ENCODE data around the gene TOM1. TPM values are rescaled to one million over a fixed set of nuclear protein-coding genes. Genes with fewer than 3 reads are reported as not detected.

Gene TOM1
- total RNA-seq, 2 experiments from 2014 or later: 23.7 to 29.5 TPM

DNA sequence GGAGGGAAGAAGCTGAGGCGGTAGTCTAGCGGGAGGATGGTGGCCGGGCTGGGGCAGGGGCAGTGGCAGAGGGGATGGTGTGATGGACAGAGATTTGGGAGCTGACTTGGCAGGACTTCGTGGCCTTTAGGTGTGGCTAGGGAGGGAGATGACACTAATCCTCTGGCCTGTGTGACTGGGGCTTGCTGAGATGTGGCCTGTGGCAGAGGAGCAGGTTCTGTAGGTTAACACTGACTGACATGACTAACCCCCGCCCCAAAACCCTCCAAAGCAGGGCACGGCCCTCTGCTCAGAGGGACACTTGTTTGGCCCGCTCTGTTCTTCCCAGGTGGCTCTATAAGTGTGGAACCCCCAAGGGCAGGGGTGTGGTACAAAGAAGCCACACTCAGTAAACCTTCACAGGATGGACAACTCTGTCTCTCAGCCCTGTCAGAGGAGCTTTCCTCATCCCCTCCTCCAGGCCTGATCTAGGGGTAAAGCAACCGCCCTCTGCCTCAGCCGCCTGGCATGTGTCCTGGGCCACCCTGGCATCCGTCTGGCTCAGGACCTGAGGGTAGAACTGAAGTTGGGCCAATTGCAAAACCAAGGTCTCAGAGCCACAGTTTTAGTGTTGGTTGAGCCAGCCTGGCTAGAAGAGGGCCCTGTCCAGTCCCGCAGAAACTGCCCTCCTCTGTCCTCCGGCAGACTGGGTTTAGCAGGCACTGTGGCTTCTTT lies 15.6 kb downstream of the TOM1 start:
- Mint-ChIP-seq H3K9me3 (ENCODE audit: low read depth) (no peaks in the 10 kb centered on the region), H3K4me1 (peaks cover 50% of the 10 kb centered on the region), H3K36me3 (ENCODE audit: low read depth) (peaks cover 8% of the 10 kb centered on the region), H3K4me3 (no peak overlapping the region), H3K27ac (no peak overlapping the region), H3K27me3 (no peaks in the 10 kb centered on the region)
- DNase-seq: no peak
- POLR2A ChIA-PET: interaction anchor here (0.5 kb wide), 1 partner anchor 10 kb away, joined by 3 read pairs; no protein-coding TSS in a partner anchor
- ATAC-seq: no peak
- CTCF ChIA-PET: interaction anchor here (0.7 kb wide), 1 partner anchor 685 kb away, joined by 3 read pairs; no protein-coding TSS in a partner anchor
- intact Hi-C loops (cut with DNase I, micrococcal nuclease): no loop called here

DNA sequence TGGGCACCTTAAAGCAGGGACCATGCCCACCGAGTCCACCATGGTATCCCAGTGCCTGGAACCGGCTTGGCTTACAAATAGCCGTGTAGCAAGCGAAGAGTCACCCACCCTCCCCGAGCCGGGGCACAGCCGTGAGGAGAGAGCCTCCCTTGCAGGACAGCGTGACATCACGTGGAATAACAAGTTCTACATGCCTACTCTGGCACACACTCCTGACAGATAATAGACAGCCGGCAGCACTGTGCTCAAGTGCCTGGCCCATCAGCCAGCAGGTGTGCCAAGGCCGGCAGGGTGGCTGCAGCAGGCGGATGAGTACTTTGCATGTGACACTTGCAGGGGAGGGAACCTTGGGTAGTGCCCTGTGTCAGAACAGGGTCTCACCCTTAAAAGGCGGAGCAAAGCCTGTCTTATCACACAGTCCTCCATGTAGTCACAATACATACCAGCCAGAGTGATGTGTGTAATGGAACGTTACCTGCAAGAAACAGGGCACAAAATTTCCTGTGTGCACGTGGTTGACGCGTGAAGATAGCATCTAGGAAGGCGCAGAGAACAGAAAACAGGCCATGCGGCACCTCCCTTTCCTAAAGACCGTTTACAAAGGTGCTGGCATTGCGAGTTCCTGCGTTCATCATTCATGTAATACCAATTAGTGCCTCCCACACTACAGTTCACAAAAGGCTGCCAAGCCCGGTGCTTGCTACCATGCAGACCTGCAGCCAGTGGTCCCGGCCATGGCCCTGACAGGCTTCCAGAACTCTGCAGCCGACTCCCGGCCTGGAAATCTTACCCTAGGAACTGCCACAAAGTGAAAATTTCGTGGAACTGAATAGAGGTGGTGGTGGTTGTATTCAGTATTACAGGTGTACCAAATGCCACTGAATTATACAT lies 16.4 kb downstream of the TOM1 start:
- DNase-seq: no peak
- peaks cover 6% of the 10 kb centered on the region for H3K36me3 Mint-ChIP-seq (ENCODE audit: low read depth)
- no peak for ATAC-seq
- POLR2A ChIA-PET: no interaction called here
- H3K4me1 Mint-ChIP-seq: peaks cover 42% of the 10 kb centered on the region
- H3K27ac Mint-ChIP-seq: no peak overlapping the region
- intact Hi-C loops (cut with DNase I, micrococcal nuclease): no loop called here
- no peaks in the 10 kb centered on the region for H3K27me3 Mint-ChIP-seq
- no peaks in the 10 kb centered on the region for H3K9me3 Mint-ChIP-seq (ENCODE audit: low read depth)
- CTCF ChIA-PET: interaction anchor here (0.7 kb wide), 1 partner anchor 11 kb away, joined by 3 read pairs; no protein-coding TSS in a partner anchor
- no peak overlapping the region for H3K4me3 Mint-ChIP-seq

DNA sequence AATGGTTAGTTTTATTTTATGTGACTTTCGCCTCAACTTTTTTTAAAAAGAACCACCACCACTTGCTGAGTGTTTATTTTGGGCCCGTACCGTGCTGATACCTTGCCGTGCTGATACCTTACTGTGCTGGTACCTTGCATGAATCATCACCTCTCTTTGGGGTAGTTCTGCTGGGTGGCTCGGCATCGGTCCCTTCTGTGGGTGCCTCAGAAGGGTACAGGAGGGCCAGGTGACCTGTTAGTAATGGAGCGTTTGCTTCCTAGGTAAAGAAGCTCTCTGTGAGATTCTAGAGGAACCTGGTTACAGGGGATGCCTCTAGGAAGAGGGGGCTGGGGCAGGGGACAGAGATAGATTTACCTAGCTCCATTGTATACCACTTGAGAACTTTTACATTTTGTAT lies 17.1 kb downstream of the TOM1 start:
- intact Hi-C loops (cut with DNase I, micrococcal nuclease): no loop called here
- Mint-ChIP-seq H3K36me3 (ENCODE audit: low read depth) (peaks cover 8% of the 10 kb centered on the region), H3K9me3 (ENCODE audit: low read depth) (no peaks in the 10 kb centered on the region), H3K27ac (no peak overlapping the region), H3K4me3 (no peak overlapping the region), H3K4me1 (peaks cover 35% of the 10 kb centered on the region), H3K27me3 (no peaks in the 10 kb centered on the region)
- DNase-seq: peak; percentile 1
- no peak for ATAC-seq
- CTCF ChIA-PET: interaction anchor here (0.7 kb wide), 1 partner anchor 12 kb away, joined by 3 read pairs; no protein-coding TSS in a partner anchor
- POLR2A ChIA-PET: no interaction called here

DNA sequence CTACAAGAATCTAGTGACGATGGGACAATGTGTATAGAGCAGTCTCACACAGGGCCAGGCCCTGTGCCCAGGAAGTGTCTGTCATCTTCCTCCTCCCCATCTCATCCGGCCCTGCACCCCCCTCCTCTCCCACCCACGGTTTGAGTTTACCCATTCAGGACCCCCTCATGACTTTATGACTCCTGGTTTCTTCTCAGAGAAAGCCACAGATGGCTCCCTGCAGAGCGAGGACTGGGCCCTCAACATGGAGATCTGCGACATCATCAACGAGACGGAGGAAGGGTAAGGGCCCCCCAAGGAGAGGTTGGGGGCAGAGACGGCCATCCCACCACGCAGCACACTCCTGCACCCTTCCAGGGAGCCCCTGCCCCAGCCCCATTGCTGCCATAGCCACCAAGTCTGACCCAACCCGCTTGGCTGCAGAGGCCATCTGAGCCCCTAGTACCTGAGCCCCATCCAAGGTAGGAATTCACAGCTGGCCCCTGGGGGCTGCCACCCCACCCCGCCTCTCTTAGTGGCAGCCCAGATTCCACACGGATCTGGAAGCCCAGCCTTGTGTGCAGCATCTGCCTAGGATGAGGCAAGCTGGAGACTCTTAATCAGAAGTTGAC lies 18.1 kb downstream of the TOM1 start:
- CTCF ChIA-PET: no interaction called here
- DNase-seq (no peak), ATAC-seq (no peak)
- no peak overlapping the region for H3K4me3 Mint-ChIP-seq
- intact Hi-C loops (cut with DNase I, micrococcal nuclease): no loop called here
- peaks cover 9% of the 10 kb centered on the region for H3K36me3 Mint-ChIP-seq (ENCODE audit: low read depth)
- POLR2A ChIA-PET: no interaction called here
- H3K27ac Mint-ChIP-seq: no peak overlapping the region
- H3K9me3 Mint-ChIP-seq (ENCODE audit: low read depth): no peaks in the 10 kb centered on the region
- H3K27me3 Mint-ChIP-seq: no peaks in the 10 kb centered on the region
- H3K4me1 Mint-ChIP-seq: peaks cover 25% of the 10 kb centered on the region

DNA sequence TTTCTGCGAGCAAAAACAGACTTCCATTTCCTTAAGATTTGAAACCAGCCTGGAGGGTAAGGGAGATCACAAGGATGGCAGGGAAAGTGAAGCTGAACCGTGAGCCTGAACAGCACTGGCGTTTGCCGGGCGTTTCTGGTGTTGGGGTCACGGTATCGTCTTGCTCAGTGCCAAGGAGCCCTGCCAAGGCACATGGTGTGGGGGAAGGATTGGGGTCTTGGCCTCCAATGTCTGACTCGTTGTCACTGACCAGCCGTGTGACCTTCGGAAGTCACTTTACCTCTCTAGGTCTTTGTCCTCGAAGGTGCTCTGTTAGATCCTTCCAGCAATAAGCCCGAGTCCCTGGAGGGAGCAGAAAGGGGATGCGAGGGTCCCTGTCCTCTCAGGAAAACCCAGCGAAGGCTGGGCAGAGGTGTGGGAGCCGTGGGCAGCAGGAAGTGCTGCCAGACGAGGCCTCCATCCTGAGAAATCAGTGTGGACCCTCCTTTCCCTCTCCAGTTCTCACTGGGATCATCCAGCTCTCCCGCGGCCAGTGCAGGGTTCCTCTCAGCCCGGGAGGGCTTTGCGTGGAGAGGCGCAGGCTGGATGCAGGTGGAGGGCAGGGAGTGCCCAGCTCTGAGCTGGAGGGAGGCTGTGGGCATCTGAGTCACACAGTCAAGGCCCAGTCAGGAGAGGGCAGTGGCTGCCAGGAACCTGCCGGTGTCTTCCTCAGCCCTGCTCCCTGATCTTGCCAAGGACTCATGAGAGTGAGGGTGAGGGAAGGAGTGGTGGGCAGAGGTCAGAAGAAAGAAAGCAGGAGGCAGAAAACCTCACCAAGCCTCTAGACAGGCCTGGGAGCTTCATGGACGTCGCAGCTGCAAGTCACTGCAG lies 18.9 kb downstream of the TOM1 start:
- POLR2A ChIA-PET: no interaction called here
- Mint-ChIP-seq H3K9me3 (ENCODE audit: low read depth) (no peaks in the 10 kb centered on the region), H3K4me1 (peaks cover 17% of the 10 kb centered on the region), H3K27me3 (no peaks in the 10 kb centered on the region), H3K27ac (no peak overlapping the region), H3K4me3 (no peak overlapping the region), H3K36me3 (ENCODE audit: low read depth) (peaks cover 12% of the 10 kb centered on the region)
- DNase-seq (no peak), ATAC-seq (no peak)
- intact Hi-C loops (cut with DNase I, micrococcal nuclease): no loop called here
- CTCF ChIA-PET: no interaction called here

DNA sequence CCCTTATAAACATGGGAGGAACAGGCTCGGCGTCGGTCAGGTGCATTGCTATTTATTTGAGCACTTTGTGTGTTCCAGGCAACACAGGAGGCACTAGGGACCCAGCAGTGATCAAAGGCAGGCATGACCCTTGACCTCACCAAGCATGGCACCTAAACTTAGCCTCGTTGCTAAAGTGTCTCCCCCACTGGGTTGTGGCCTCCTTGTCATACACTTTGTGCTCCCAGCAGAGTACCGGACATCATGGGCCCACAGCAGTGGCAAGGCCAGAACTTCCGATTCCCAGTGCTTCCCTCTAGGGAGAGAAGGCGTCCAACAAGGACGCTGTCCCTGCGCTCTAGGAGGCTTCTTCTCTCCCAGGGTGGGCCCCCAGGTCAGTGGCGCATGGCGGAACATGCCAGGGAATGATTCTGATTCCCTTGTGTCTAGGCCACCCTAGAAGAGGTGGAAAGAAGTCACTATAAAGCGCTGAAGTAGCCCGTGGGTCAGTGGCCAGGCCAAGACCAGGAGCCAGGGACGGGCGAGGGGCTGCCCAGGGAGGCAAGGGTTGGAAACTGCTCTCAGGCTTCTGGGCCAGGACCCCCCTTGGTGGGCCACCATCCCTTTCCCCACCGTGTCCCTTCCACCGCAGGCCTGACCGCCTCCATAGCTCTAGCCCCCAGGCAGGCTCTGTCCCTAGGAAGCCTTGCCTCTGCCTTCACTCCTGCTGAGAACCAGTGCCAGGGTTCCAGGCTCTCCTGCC lies 19.7 kb downstream of the TOM1 start:
- H3K9me3 Mint-ChIP-seq (ENCODE audit: low read depth): no peaks in the 10 kb centered on the region
- no peaks in the 10 kb centered on the region for H3K27me3 Mint-ChIP-seq
- H3K27ac Mint-ChIP-seq: no peak overlapping the region
- H3K4me1 Mint-ChIP-seq: peaks cover 9% of the 10 kb centered on the region
- ChIA-PET POLR2A (no interaction called here), CTCF (interaction anchor here (1.3 kb wide), 1 partner anchor 32 kb away, joined by 3 read pairs; no protein-coding TSS in a partner anchor)
- ATAC-seq: no peak
- H3K36me3 Mint-ChIP-seq (ENCODE audit: low read depth): peaks cover 18% of the 10 kb centered on the region
- intact Hi-C loops (cut with DNase I, micrococcal nuclease): no loop called here
- no peak overlapping the region for H3K4me3 Mint-ChIP-seq
- DNase-seq: no peak

DNA sequence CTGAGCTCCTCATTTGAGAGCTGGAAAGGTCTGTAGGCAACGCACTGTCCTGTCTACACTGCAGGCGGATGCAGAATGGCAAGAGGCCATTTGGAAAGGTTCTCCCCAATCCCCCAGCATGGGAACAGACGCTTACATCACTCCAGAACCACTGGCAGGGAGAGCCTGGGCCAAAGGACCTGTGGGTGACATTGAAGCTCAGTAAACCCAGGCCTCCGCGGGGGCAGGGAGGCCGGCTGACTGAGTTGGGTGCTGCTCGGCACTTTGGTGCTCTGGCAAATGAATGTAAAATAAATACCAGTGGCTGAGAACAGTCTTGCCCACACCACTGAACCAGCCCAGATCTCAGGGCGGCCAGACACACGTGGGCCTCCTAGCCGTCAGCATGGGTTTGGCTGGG lies 22.4 kb downstream of the TOM1 start:
- ChIA-PET POLR2A (no interaction called here), CTCF (no interaction called here)
- no peak overlapping the region for H3K27ac Mint-ChIP-seq
- H3K27me3 Mint-ChIP-seq: no peaks in the 10 kb centered on the region
- ATAC-seq (no peak), DNase-seq (no peak)
- H3K36me3 Mint-ChIP-seq (ENCODE audit: low read depth): peaks cover 28% of the 10 kb centered on the region
- no peak overlapping the region for H3K4me3 Mint-ChIP-seq
- H3K4me1 Mint-ChIP-seq: no peaks in the 10 kb centered on the region
- no peaks in the 10 kb centered on the region for H3K9me3 Mint-ChIP-seq (ENCODE audit: low read depth)
- intact Hi-C loops (cut with DNase I, micrococcal nuclease): no loop called here

DNA sequence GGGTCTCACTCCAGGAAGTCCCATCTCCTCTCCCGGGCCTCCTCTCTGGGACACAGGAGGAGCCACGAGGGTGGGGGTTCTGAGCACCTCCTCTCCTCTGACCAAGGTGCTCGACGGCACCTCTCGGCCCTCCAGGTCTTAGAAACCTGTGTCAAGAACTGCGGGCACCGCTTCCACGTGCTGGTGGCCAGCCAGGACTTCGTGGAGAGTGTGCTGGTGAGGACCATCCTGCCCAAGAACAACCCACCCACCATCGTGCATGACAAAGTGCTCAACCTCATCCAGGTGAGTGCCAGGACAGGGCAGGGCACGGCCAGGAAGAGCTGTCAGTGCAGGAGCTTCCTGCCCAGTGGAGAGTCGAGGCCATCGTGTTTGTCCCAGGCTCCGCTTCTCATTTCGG lies 23.2 kb downstream of the TOM1 start:
- DNase-seq (no peak), ATAC-seq (no peak)
- Mint-ChIP-seq H3K36me3 (ENCODE audit: low read depth) (peaks cover 25% of the 10 kb centered on the region), H3K27me3 (no peaks in the 10 kb centered on the region), H3K4me3 (no peak overlapping the region), H3K4me1 (no peaks in the 10 kb centered on the region), H3K9me3 (ENCODE audit: low read depth) (no peaks in the 10 kb centered on the region), H3K27ac (no peak overlapping the region)
- ChIA-PET POLR2A (no interaction called here), CTCF (no interaction called here)
- intact Hi-C loops (cut with DNase I, micrococcal nuclease): no loop called here

DNA sequence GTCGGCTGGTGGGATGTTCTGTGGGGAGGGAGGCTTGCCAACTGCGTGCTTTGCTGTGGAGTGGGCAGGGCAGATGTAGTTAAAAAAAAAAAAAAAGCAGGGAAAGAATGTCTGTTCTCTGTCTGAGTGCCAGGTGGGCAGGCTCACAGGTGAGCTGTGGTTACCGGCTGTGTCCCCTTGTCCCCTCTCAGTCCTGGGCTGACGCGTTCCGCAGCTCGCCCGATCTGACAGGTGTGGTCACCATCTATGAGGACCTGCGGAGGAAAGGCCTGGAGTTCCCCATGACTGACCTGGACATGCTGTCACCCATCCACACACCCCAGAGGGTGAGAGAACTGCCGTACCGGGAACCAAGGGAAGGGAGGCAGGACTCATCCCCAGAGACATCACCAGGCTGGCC lies 23.6 kb downstream of the TOM1 start:
- DNase-seq (no peak), ATAC-seq (no peak)
- Mint-ChIP-seq H3K9me3 (ENCODE audit: low read depth) (no peaks in the 10 kb centered on the region), H3K27me3 (no peaks in the 10 kb centered on the region), H3K27ac (no peak overlapping the region), H3K36me3 (ENCODE audit: low read depth) (peaks cover 22% of the 10 kb centered on the region), H3K4me1 (no peaks in the 10 kb centered on the region), H3K4me3 (no peak overlapping the region)
- ChIA-PET POLR2A (no interaction called here), CTCF (interaction anchor here (0.5 kb wide), 1 partner anchor 68 kb away, joined by 3 read pairs; no protein-coding TSS in a partner anchor)
- intact Hi-C loops (cut with DNase I, micrococcal nuclease): no loop called here

DNA sequence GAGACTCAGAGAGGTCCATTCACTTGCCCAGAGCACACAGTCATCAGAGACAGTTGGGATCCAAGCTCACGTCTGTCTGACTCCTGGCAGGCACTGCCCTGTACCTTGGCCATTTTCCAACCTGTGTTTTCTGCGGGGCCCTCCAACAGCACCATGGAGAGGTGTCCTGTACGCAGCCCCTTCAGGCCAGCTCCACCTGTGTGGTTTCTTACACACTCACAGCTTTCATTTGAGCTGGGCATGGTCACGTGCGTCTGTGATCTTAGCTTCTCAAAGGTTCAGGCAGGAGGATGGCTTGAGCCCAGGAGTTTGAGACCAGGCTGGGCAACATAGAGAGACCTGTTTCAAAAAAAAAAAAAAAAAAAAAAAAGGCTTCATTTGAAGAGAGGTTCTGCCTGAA lies 24.4 kb downstream of the TOM1 start:
- Mint-ChIP-seq H3K36me3 (ENCODE audit: low read depth) (peaks cover 22% of the 10 kb centered on the region), H3K4me3 (no peak overlapping the region), H3K27me3 (no peaks in the 10 kb centered on the region), H3K27ac (no peak overlapping the region), H3K4me1 (peaks cover 2% of the 10 kb centered on the region), H3K9me3 (ENCODE audit: low read depth) (no peaks in the 10 kb centered on the region)
- ATAC-seq (no peak), DNase-seq (no peak)
- CTCF ChIA-PET: interaction anchor here (0.5 to 0.9 kb wide), 4 partner anchors 26 to 962 kb away, joined by 3 to 4 read pairs (median 3); no protein-coding TSS in a partner anchor
- intact Hi-C loops (cut with DNase I, micrococcal nuclease): no loop called here
- POLR2A ChIA-PET: no interaction called here
